Activated CD4-positive, alpha-beta T cell treated with anti-CD3 and anti-CD28 coated beads, Interleukin-2, amount 50 U/mL, for 24 hours (primary cell): ENCODE measurements around the gene PI4K2A.
A peak's percentile ranks its signal among the peaks of the same experiment; 100 is the strongest.

Experiments
- DNase-seq, 2 donors: peaks; one replicate each; pipeline ENCODE4 v3.0.0-alpha.2; 2020; ENCODE audit warnings: low read depth in 1 of 2, low spot score in 1 of 2

Gene PI4K2A

GRCh38 chr10:97703398-97704067, 63.1 kb downstream of the PI4K2A start:
- no peak for DNase-seq

- no peak for DNase-seq
Observed at GRCh38 chr10:97704341-97704740, 63.9 kb downstream of the PI4K2A start.

GRCh38 chr10:97705006-97705670, 64.7 kb downstream of the PI4K2A start:
- no peak for DNase-seq

GRCh38 chr10:97707134-97707861, 66.8 kb downstream of the PI4K2A start:
- DNase-seq = no peak

- no peak for DNase-seq
Observed at GRCh38 chr10:97708167-97708566, 67.7 kb downstream of the PI4K2A start.

DNA sequence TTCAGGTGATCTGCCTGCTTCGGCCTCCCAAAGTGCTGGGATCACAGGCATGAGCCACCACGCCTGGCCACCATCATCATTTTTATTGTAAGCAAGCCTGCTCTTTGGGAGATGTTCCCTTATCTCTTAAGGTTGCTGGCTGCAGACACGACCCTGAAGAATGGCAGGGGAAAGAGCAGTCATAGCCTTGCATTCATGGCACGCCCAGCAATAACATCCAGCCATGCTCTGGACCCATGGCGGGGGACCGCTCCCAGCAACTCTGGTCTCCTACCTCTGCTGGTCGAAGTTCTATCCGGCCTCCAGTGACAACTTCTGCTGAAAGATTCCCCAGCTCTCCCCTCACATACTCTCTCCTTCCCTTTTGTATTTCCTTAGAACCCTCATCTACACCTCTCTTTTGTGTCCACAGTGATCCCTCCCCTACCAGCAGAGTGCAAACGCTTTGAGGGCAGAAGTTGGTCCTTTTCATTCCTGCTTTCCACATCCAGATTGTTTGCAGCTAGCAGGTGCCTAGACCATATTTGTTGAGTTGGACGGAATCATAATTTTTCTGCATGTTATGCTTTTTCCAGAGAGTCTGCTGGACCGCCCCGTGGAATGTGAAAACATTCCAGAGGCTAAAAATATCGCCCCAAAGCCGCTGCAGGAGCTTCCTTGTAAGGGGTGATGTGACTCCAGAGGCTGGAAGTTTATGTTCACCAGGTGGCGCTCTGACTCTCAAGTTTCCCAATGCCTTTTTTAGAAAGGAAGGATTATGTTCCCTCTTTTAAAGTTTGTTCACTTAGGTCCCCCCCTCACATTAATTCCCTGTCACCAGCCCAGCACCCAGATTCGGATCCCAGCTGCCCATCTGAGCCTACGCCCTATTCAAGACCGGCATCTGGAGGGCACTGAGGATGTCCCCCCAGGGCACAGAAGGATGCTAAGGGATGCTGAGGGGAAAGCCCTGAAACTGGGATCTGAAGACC, 68.8 kb downstream of the PI4K2A start:
- peak in 1 of 2 donors; percentile 12 for DNase-seq

- no peak for DNase-seq
Observed at GRCh38 chr10:97711640-97712572, 71.4 kb downstream of the PI4K2A start.

- no peak for DNase-seq
Observed at GRCh38 chr10:97713339-97713825, 72.9 kb downstream of the PI4K2A start, which contains the start of gene MARVELD1. Gene MARVELD1 (plus strand): TSS chr10:97713730. CDS start chr10:97713877, 147 bp downstream.

DNA sequence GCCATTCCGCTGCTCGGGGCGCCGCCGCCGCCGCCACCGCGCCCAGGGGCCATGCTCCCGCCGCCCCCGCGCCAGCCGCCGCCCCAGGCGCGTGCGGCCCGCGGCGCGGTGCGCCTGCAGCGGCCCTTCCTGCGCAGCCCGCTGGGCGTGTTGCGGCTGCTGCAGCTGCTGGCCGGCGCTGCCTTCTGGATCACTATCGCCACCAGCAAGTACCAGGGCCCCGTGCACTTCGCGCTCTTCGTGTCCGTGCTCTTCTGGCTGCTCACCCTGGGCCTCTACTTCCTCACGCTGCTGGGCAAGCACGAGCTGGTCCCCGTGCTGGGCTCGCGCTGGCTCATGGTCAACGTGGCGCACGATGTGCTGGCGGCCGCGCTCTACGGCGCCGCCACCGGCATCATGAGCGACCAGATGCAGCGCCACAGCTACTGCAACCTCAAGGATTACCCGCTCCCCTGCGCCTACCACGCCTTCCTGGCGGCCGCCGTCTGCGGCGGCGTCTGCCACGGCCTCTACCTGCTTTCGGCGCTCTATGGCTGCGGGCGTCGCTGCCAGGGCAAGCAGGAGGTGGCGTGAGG, 73.4 kb downstream of the PI4K2A start:
- peak in 1 of 2 donors; percentile 36 for DNase-seq

DNA sequence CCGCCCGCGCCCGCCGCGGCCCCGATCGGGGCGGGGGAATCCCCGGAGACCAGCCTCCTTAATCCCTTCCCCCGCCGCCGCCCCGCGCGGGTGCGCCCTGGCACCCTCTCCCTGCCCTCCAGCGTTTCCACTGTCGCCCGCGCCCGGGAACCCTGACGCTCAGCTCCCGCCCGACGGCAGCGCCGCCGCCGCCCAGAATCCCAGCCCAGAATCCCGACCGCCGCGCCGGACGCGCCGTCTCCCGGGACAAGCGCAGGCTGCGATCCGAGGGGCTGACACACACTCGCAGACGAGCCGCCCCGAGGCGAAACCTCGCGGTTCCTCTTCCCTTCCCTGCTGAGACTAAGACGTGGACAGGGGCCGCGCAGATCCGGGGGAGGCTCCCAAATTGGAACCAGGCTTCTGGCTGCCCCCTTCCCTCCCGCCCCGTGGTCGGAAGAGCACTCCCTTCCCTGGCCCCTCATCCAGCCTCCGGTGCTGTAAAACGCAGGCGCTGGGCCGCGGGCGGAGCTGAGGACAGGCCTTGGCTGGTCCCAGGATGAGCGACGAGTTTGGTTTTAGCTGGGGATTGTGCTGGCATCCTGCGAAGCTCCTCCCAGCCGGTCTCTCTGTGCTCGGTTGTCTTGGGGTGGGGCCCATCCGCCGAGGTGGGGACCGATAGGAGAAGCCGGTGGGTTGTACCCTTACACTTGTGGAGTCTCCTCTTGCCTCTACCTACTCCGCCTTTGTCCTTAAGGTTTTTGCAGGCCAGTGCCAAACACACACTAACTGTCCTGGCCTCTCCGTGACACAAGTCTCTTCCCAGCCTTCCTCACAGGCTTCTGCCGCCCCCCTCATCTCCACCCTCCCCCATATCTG, 74.2 kb downstream of the PI4K2A start:
- no peak for DNase-seq

DNA sequence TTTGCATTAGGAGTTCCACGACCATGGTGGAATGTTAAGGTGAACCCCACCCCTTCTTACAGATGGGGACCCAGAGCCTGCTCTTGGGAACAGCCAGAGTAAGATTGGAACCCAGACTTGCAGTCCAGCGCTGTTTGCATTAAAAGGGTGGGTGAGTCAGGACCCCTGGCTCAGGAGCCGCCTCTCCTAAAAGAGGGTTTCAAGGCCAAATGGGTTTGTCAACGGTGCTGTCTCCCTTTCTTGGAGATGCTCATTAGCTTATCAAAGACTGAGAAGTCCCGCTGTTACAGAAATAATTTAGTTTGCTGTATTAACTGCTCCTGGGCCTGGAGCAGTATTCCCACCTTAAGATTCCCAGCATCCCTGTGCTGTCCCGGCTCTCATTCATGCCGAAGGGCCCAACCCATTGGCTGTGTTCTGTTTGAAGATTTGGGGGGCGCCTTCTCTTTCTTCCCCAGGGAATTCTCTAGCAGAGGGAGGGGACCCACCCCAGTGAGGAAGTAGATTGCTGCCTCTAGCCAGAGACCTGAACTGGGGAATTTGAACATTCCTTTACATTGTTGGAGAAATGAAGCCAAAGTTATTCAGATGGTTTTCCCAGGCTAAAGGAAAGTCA, 74.9 kb downstream of the PI4K2A start:
- DNase-seq = no peak

DNA sequence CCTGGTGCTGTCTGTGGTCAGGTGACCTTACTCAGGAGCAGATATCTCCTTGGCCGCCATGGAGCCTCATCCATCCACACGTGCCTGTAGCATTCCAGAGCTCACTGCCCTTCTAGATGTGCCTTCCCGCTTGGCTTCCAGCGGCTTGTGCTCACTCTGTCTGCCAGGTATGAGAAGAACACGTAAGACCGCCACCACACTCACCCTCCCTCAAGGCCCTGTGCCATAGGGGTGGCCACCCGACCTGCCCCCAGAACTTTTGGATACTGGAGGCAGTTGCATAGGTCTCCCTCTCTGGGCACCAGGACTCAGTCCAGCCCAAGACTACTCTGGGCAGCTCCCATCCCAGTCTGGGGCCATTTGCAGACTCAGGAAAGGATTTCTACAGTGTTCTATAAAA, 77.2 kb downstream of the PI4K2A start:
- DNase-seq = no peak

DNA sequence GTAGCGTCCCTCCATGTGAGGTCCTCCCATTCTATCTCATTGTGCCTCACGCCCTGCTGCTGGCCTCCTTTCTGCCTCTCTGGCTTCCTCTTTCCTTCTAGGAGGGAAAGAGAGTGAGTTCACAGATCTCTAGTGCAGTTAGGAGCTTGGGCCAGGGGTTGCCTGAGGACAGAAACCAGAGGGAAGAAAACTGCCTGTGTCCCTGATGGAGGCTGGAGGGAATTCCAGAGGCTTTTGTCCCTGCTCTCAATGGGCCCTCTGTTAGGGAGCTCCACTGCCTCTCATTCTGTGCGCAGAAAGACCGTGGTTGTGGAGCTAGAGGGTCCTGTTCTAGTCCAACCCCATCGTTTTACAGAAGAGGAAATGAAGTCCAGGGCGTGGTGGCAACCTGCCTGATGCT, 77.7 kb downstream of the PI4K2A start:
- no peak for DNase-seq

GRCh38 chr10:97718659-97719142, 78.2 kb downstream of the PI4K2A start:
- DNase-seq = no peak

DNA sequence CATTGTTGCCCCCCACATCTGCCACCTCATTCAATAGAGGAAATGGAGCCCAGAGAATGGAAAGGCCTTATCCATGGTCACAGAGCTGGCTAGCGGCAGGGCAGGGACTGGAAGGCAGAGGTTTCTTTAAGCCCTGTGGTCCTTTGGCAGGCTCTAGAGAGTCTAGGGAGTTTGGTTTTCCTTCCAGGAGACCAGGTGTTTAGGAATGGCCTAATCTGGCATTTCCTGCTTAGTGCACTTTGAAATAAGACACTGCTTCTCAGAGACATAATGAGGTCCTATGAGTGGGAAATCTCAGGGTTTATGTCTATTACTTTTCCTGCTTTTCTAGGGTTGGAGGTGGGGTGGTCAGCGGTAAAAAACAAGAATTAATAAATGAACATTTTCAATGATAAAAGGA, 79.1 kb downstream of the PI4K2A start:
- DNase-seq = no peak

DNA sequence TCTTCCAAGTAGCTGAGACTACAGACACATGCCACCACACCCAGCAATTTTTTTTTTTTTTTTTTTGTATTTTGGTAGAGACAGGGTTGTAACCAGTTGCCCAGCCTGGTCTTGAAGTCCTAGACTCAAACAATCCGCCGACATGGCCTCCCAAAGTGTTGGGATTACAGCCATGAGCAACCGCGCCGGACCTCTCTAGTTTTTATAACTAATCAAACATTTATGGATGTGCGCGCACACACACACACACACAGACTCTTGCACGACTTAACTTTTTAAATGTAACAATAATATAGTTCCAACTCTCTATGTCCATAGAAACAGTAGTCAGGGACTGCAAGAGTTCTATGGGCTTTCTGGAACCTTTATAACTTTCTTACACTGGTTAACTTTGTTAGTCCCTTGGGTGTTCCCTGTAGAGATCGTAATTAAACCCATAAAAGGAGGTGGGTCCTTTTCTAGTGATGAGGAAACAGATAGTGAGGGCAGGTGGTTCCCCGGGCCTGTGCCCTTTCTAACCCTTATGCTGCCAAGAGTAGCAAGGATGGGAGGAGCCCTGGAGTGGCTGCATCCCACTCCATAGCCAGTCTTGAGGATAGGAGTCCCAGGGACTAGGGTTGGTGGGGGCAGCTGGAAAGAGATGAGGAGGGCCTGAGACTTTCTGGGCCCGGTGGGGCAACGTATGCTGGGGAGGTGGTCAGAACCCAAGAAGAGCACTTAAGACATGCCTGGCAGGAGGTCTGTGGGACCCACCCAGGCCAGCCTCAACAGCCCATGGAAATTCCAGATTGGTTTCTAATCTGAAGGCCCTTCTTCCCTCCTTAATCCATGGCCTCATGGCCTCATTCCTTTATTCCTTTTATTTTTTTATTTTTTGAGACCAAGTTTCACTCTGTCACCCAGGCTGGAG, 81.7 kb downstream of the PI4K2A start:
- no peak for DNase-seq

GRCh38 chr10:97723001-97723400, 82.5 kb downstream of the PI4K2A start:
- no peak for DNase-seq
